ENCODE results near the gene DLK2.

DNA sequence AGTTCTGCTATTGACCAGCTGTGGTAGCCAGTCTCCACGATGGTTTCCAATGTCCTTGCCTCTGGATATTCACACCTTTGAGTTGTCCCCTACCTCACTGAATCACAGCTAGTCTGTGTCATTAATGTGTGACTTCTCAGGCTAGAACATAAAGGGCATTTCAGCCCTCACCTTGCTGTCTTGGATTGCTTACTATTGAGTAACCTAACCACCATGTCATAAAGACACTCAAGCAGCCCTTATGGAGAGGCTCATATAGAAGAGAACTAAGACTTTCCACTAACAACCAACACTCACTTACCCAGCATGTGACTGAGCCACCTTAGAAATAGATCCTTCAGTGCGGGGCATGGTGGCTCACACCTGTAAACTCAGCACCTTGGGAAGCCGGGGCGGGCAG is 47.1 kb downstream of the DLK2 start:
- TF ChIP-seq, protein P1, sequence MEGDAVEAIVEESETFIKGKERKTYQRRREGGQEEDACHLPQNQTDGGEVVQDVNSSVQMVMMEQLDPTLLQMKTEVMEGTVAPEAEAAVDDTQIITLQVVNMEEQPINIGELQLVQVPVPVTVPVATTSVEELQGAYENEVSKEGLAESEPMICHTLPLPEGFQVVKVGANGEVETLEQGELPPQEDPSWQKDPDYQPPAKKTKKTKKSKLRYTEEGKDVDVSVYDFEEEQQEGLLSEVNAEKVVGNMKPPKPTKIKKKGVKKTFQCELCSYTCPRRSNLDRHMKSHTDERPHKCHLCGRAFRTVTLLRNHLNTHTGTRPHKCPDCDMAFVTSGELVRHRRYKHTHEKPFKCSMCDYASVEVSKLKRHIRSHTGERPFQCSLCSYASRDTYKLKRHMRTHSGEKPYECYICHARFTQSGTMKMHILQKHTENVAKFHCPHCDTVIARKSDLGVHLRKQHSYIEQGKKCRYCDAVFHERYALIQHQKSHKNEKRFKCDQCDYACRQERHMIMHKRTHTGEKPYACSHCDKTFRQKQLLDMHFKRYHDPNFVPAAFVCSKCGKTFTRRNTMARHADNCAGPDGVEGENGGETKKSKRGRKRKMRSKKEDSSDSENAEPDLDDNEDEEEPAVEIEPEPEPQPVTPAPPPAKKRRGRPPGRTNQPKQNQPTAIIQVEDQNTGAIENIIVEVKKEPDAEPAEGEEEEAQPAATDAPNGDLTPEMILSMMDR (IDR thresholded peaks at IDR 0.05): no peak
- TF ChIP-seq POLR2A (IDR thresholded peaks at IDR 0.05): no peak
- TF ChIP-seq POLR2AphosphoS5 (IDR thresholded peaks at IDR 0.05; ENCODE audit: insufficient read depth in 1 of 2, low read depth in 1 of 2): no peak

Measured in vagina (tissue), 2 donors.